Kidney (tissue), 14 donors: ENCODE data around the gene PLA2G4E. TPM values are rescaled to one million over a fixed set of nuclear protein-coding genes. Genes with fewer than 3 reads are reported as not detected.

ENCODE experiments used
- DNase-seq, 5 donors: peaks; one replicate each; pipeline ENCODE4 v3.0.0-alpha.2; 2013 to 2020
- FAIRE-seq: peaks from 2 replicates; lab custom pipeline; 2012; peaks lifted over from hg19 to GRCh38; lab: Jason Lieb, UNC
- H3K27ac ChIP-seq, 2 donors: one replicate each; pipeline ENCODE4 v1.7.0; 2013; ENCODE audit warnings: low read depth in 2 of 2, low read length in 2 of 2, inconsistent platforms in 1 of 2
- H3K27me3 ChIP-seq: one replicate; pipeline ENCODE4 v1.7.1; 2013; ENCODE audit warnings: low read length, inconsistent platforms; ENCODE audit not compliant: control insufficient read depth, insufficient read depth
- H3K36me3 ChIP-seq, 3 donors: one replicate each; pipeline versions ENCODE4 v1.7.0 to v1.7.1; 2013; ENCODE audit warnings: low read length in 3 of 3, control low read depth in 1 of 3, inconsistent platforms in 1 of 3; ENCODE audit not compliant: insufficient read depth in 3 of 3, control insufficient read depth in 2 of 3
- H3K4me1 ChIP-seq, 3 donors: one replicate each; pipeline versions ENCODE4 v1.7.0 to v1.7.1; 2013; ENCODE audit warnings: low read length in 3 of 3, inconsistent platforms in 1 of 3, low read depth in 1 of 3; ENCODE audit not compliant: control insufficient read depth in 2 of 3, insufficient read depth in 2 of 3
- H3K4me3 ChIP-seq, 3 donors: one replicate each; pipeline versions ENCODE4 v1.7.0 to v1.8.1; 2013; ENCODE audit warnings: low read length in 3 of 3, control low read depth in 1 of 3, inconsistent platforms in 1 of 3
- H3K9ac ChIP-seq, 3 donors: one replicate each; pipeline versions ENCODE4 v1.7.0 to v1.7.1; 2013; ENCODE audit warnings: low read length in 3 of 3, control low read depth in 1 of 3, inconsistent platforms in 1 of 3
- H3K9me3 ChIP-seq, 3 donors: one replicate each; pipeline versions ENCODE4 v1.7.0 to v1.7.1; 2013; ENCODE audit warnings: low read length in 3 of 3, control low read depth in 1 of 3, inconsistent platforms in 1 of 3; ENCODE audit not compliant: control insufficient read depth in 2 of 3, insufficient read depth in 1 of 3
- CTCF ChIP-seq: IDR thresholded peaks from 3 replicates; pipeline ENCODE4 v1.5.1; 2012; ENCODE audit warnings: mild to moderate bottlenecking, moderate library complexity, borderline replicate concordance; ENCODE audit not compliant: insufficient read depth; ENCODE audit errors: extremely low read depth
- intact Hi-C: fragments of 100-400 bp; cut with DNase I; formaldehyde crosslinking; loops from one replicate; pipeline ENCODE4 v1.11.1; 2022
- polyA plus RNA-seq: library from polyadenylated mRNA; stranded (reverse); fragments of 350-450 nt; fragmentation: Illumina TruSeq; extraction: RNeasy Lipid Tissue Mini Kit (QIAGEN cat#74804); gene quantifications from one replicate; pipeline ENCODE4 v1.2.3, GENCODE V29; 2014; ENCODE audit warnings: low read depth, low replicate concordance; ENCODE audit not compliant: insufficient read depth
- total RNA-seq: library from RNA; stranded (reverse); fragmentation: NEBNext Ultra II Directional; extraction: Animal tissue kit (Norgen Biotek cat#: 25700); gene quantifications from one replicate; pipeline ENCODE4 v1.2.1, GENCODE V29; 2021
- donor health status: control.
- donor health status: control.
- donor health status: control.
- donor health status: control.
- donor health status: control.
- donor health status: DM: yes; HTN: yes; CAD: no.
- donor health status: Normal renal cell carcinoma (clear cell type).

PLA2G4E gene
- total and polyA plus RNA-seq, 2 donors from 2014 or later: not detected

GRCh38 chr15:42012928-42013482, 7.8 kb downstream of the PLA2G4E start:
- DNase-seq: no peak
- no peak overlapping the region for H3K27ac ChIP-seq
- H3K4me1 ChIP-seq: peaks cover 0 to 2% (median 0%) of the 10 kb centered on the region in 3 donors

GRCh38 chr15:42012241-42012640, 8.6 kb downstream of the PLA2G4E start:
- intact Hi-C loops: no loop called here
- TF ChIP-seq CTCF: no peak
- no peaks in the 10 kb centered on the region for H3K27me3 ChIP-seq
- H3K4me3 ChIP-seq: no peak overlapping the region
- no peak for FAIRE-seq
- no peaks in the 10 kb centered on the region for H3K36me3 ChIP-seq
- H3K9ac ChIP-seq: no peak overlapping the region
- no peak overlapping the region for H3K27ac ChIP-seq
- peak in 3 of 5 donors; percentile 19 to 52 (median 41) for DNase-seq
- peaks cover 0 to 2% (median 0%) of the 10 kb centered on the region in 3 donors for H3K4me1 ChIP-seq
- H3K9me3 ChIP-seq: no peaks in the 10 kb centered on the region

More at GRCh38 chr15:42012928-42013482, 7.8 kb downstream of the PLA2G4E start:
- Histone ChIP-seq H3K27me3 (no peaks in the 10 kb centered on the region), H3K36me3 (no peaks in the 10 kb centered on the region), H3K4me3 (no peak overlapping the region), H3K9ac (no peak overlapping the region), H3K9me3 (no peaks in the 10 kb centered on the region)
- no peak for TF ChIP-seq CTCF
- FAIRE-seq: no peak
- intact Hi-C loops: no loop called here

- Histone ChIP-seq H3K27me3 (no peaks in the 10 kb centered on the region), H3K9me3 (peaks cover 0 to 3% (median 0%) of the 10 kb centered on the region in 3 donors), H3K9ac (no peak overlapping the region), H3K4me3 (no peak overlapping the region), H3K4me1 (peaks cover 0 to 2% (median 0%) of the 10 kb centered on the region in 3 donors), H3K36me3 (no peaks in the 10 kb centered on the region), H3K27ac (no peak overlapping the region)
- FAIRE-seq (no peak), DNase-seq (no peak)
- TF ChIP-seq CTCF: no peak
- intact Hi-C loops: no loop called here
Observed at GRCh38 chr15:42011074-42011473, 9.8 kb downstream of the PLA2G4E start.

GRCh38 chr15:42010434-42010833, 10.4 kb downstream of the PLA2G4E start:
- no peak for FAIRE-seq
- TF ChIP-seq CTCF: no peak
- no peak overlapping the region for H3K27ac ChIP-seq
- H3K9ac ChIP-seq: no peak overlapping the region
- H3K36me3 ChIP-seq: no peaks in the 10 kb centered on the region
- H3K4me1 ChIP-seq: peaks cover 0 to 2% (median 0%) of the 10 kb centered on the region in 3 donors
- intact Hi-C loops: no loop called here
- no peak for DNase-seq
- H3K27me3 ChIP-seq: no peaks in the 10 kb centered on the region
- no peak overlapping the region for H3K4me3 ChIP-seq
- peaks cover 0 to 3% (median 0%) of the 10 kb centered on the region in 3 donors for H3K9me3 ChIP-seq
